Psoas muscle (tissue), 8 donors: ENCODE results near the gene RAVER2. TPM values are rescaled to one million over a fixed set of nuclear protein-coding genes. Genes with fewer than 3 reads are reported as not detected.
"Not testable (repeated sequence)": the region's sequence is repeated elsewhere in the genome, so short reads cannot be mapped to it uniquely, and the experiment has no call there.

ENCODE experiments used
- ATAC-seq, 4 donors: fragments of 200-7000 bp; cut with Tn5 transposase; one replicate each; pipeline ENCODE4 v1.9.1; 2020; ENCODE audit warnings: moderate library complexity in 3 of 4, mild to moderate bottlenecking in 2 of 4
- DNase-seq, 2 donors: peaks; one replicate each; pipeline ENCODE4 v3.0.0-alpha.2; 2020
- H3K27ac ChIP-seq: fragments of 200-600 bp; one replicate; pipeline ENCODE4 v1.8.0; 2022
- H3K27me3 ChIP-seq, 3 donors: fragments of 200-600 bp in 1 of 3; one replicate each; pipeline versions ENCODE4 v1.6.1 to v1.8.0; 2013 to 2022; ENCODE audit warnings: low read length in 2 of 3, mild to moderate bottlenecking in 2 of 3, moderate library complexity in 1 of 3; ENCODE audit not compliant: insufficient read depth in 3 of 3
- H3K36me3 ChIP-seq, 2 donors: fragments of 200-600 bp in 1 of 2; one replicate each; pipeline versions ENCODE4 v1.6.1 to v1.8.0; 2013 to 2022; ENCODE audit warnings: low read depth in 1 of 2, mild to moderate bottlenecking in 1 of 2, moderate library complexity in 1 of 2; ENCODE audit not compliant: insufficient read depth in 1 of 2
- H3K4me1 ChIP-seq: fragments of 200-600 bp; one replicate; pipeline ENCODE4 v1.8.0; 2022
- H3K4me3 ChIP-seq: fragments of 200-600 bp; one replicate; pipeline ENCODE4 v1.8.0; 2022; ENCODE audit warnings: mild to moderate bottlenecking
- H3K9me3 ChIP-seq: fragments of 200-600 bp; one replicate; pipeline ENCODE4 v1.8.0; 2022
- WGBS, 3 donors: extraction: QIAGEN DNeasy Blood & Tissue Kit; methylation state at CpG; one replicate each; pipeline versions ENCODE4 v1.1.6 to v1.1.7; 2013; 5-methylcytosine and 5-hydroxymethylcytosine counted together
- intact Hi-C, 2 donors: fragments of 100-400 bp; cut with DNase I; formaldehyde crosslinking; loops; one replicate each; pipeline versions ENCODE4 v1.11.0 to v1.14.2; 2022
- polyA plus RNA-seq, 3 donors: library from polyadenylated mRNA; stranded (reverse); fragments of 200-250 nt; gene quantifications; one replicate each; pipeline ENCODE4 v1.2.3, GENCODE V29; 2013
- total RNA-seq, 4 donors: library from RNA; stranded (reverse); fragmentation: NEBNext Ultra II Directional in 2 of 4; extraction: Animal tissue kit (Norgen Biotek cat#: 25700) in 2 of 4; gene quantifications; one replicate each; pipeline versions ENCODE4 v1.2.1 to v1.2.4, GENCODE V29; 2021 to 2023
- TF ChIP-seq, protein P1 (sequence below): fragments of 200-600 bp; IDR thresholded peaks from one replicate; pipeline ENCODE4 v1.8.0; 2022; ENCODE audit warnings: antibody characterized with exemption
- donor health status: healthy with polysubstance abuse.
- donor health status: DM: no; HTN: no; CAD: no; lungs with moderate emphysema.
- donor health status: Bipolar disorder and iron deficiency.
- donor health status: healthy.
- donor health status: DM: yes; HTN: yes; CAD: no.
- donor health status: DM: no; HTN: no; CAD: no.
- donor health status: DM: no; HTN: no; CAD: no.
- donor health status: DM: yes; HTN: yes; CAD: no.

RAVER2 gene
- total and polyA plus RNA-seq, 7 donors, result 1.5 to 12.3 (median 9.0) TPM

DNA sequence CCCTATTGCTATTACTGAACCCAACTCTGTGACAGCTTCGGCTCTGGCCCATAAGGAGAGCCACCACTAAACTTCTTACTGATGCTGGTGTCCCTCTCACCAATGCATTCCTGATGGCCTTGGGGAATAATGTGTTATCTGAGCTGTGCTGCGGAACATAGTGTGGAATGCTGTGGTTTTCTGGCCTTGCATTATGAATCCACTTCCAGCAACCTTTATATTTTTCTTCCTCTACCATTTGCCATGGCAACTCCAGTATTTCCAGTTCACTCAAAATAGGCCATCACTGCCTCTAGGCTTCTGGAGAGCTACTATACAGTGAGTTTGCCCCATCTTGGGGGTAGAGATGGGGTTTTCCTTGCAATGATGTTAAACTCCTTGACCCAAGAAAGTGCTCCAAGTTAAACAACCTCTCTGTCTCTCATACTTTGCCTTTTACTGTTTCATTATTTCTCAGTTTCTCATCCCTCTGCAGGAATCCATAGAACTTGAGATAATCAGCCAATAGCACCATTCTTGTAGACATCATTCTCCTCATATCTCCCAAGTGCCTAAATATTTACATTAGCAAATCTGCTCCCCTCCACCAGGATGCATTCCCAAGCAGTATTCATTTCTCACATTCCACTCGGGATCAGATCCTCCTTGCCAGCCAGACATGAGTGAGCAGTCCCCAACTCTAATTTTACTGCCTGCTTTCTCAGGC lies 11.1 kb upstream of the RAVER2 start:
- DNase-seq (no peak), ATAC-seq (no peak)
- H3K4me1 ChIP-seq, result no peaks in the 10 kb centered on the region
- H3K27me3 ChIP-seq, result no peaks in the 10 kb centered on the region
- no peaks in the 10 kb centered on the region for H3K9me3 ChIP-seq
- no peak overlapping the region for H3K4me3 ChIP-seq
- H3K27ac ChIP-seq, result no peak overlapping the region
- TF ChIP-seq, protein P1, sequence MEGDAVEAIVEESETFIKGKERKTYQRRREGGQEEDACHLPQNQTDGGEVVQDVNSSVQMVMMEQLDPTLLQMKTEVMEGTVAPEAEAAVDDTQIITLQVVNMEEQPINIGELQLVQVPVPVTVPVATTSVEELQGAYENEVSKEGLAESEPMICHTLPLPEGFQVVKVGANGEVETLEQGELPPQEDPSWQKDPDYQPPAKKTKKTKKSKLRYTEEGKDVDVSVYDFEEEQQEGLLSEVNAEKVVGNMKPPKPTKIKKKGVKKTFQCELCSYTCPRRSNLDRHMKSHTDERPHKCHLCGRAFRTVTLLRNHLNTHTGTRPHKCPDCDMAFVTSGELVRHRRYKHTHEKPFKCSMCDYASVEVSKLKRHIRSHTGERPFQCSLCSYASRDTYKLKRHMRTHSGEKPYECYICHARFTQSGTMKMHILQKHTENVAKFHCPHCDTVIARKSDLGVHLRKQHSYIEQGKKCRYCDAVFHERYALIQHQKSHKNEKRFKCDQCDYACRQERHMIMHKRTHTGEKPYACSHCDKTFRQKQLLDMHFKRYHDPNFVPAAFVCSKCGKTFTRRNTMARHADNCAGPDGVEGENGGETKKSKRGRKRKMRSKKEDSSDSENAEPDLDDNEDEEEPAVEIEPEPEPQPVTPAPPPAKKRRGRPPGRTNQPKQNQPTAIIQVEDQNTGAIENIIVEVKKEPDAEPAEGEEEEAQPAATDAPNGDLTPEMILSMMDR, result no peak
- intact Hi-C loops, result no loop called here
- 66 to 72% (median 69%) methylated on average over 3 of the region's 3 CpGs for WGBS, 3 donors
- no peaks in the 10 kb centered on the region for H3K36me3 ChIP-seq

DNA sequence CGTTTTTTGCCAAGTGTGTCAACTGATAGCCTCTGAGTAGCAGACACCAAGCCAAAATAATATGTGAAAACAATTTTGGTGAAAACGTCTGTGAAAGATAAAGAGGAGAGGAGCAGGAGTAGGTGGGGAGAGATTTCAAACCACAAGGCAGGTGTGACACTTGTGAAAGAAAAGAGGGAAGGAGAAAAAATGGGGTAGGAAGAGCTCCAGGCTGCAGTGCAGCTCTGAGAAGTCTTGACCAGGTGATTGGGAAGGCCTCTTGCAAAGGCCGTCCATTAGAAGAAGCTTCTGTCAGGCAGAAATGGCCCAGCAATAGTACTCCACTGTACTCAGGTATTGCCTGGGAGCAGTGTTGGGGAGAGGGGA lies 10.6 kb upstream of the RAVER2 start:
- no peaks in the 10 kb centered on the region for H3K9me3 ChIP-seq
- H3K27ac ChIP-seq, result no peak overlapping the region
- H3K27me3 ChIP-seq, result no peaks in the 10 kb centered on the region
- DNase-seq, result no peak
- no peak for ATAC-seq
- no peaks in the 10 kb centered on the region for H3K36me3 ChIP-seq
- no peak overlapping the region for H3K4me3 ChIP-seq
- no peaks in the 10 kb centered on the region for H3K4me1 ChIP-seq
- TF ChIP-seq, protein P1, result no peak
- 40 to 55% (median 54%) methylated on average over 3 of the region's 3 CpGs for WGBS, 3 donors
- intact Hi-C loops, result no loop called here

DNA sequence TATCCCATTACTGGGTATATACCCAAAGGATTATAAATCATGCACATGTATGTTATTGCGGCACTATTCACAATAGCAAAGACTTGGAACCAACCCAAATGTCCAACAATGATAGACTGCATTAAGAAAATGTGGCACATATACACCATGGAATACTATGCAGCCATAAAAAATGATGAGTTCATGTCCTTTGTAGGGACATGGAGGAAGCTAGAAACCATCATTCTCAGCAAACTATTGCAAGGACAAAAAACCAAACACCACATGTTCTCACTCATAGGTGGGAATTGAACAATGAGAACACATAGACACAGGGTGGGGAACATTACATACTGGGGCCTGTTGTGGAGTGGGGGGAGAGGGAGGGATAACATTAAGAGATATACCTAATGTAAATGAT lies 4.2 kb upstream of the RAVER2 start:
- not testable (repeated sequence) for H3K27me3 ChIP-seq, H3K4me1 ChIP-seq, H3K4me3 ChIP-seq, DNase-seq, H3K27ac ChIP-seq, H3K9me3 ChIP-seq, ATAC-seq, H3K36me3 ChIP-seq
- intact Hi-C loops, result loop anchor here in 1 of 2 donors (5.0 kb wide), 1 partner anchor 53 kb away; no protein-coding TSS in a partner anchor
- WGBS, 3 donors, result 97 to 98% (median 97%) methylated on average over 1 of the region's 1 CpG

DNA sequence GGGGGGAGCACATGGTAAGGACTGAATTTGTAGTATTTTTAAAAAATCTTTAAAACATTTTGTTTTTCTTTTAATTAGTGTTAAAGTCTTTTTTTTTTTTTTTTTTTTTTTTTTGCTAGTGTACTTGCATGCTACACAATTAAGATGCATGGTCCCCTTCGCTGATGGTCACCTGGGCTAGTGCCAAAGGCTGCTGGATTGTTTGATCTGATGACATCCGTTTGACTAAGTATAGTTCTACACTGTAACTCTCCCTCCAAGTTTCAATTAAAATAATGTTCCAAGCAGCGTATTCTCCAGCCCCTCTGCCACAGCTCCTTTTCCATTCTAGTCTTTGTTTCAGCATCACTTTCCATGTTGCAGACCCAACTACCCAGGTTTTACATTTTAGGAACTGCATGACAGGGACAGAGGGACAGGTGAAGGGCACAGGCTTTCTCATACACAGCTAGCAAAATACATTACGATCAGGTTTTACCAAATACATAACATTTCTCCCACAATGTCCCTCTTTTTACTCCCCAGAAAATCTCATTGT lies 852 bp upstream of the RAVER2 start:
- no peaks in the 10 kb centered on the region for H3K36me3 ChIP-seq
- no peaks in the 10 kb centered on the region for H3K9me3 ChIP-seq
- H3K27ac ChIP-seq, result peak overlapping the region; percentile 83
- H3K27me3 ChIP-seq, result no peaks in the 10 kb centered on the region
- ATAC-seq, result no peak
- H3K4me3 ChIP-seq, result peak overlapping the region; percentile 94
- intact Hi-C loops, result loop anchor here in 1 of 2 donors (2.0 to 5.0 kb wide), 2 partner anchors 57 to 81 kb away; no protein-coding TSS in a partner anchor
- no peak for DNase-seq
- TF ChIP-seq, protein P1, result no peak
- 13 to 19% (median 14%) methylated on average over 4 of the region's 4 CpGs for WGBS, 3 donors
- peaks cover 23% of the 10 kb centered on the region for H3K4me1 ChIP-seq

DNA sequence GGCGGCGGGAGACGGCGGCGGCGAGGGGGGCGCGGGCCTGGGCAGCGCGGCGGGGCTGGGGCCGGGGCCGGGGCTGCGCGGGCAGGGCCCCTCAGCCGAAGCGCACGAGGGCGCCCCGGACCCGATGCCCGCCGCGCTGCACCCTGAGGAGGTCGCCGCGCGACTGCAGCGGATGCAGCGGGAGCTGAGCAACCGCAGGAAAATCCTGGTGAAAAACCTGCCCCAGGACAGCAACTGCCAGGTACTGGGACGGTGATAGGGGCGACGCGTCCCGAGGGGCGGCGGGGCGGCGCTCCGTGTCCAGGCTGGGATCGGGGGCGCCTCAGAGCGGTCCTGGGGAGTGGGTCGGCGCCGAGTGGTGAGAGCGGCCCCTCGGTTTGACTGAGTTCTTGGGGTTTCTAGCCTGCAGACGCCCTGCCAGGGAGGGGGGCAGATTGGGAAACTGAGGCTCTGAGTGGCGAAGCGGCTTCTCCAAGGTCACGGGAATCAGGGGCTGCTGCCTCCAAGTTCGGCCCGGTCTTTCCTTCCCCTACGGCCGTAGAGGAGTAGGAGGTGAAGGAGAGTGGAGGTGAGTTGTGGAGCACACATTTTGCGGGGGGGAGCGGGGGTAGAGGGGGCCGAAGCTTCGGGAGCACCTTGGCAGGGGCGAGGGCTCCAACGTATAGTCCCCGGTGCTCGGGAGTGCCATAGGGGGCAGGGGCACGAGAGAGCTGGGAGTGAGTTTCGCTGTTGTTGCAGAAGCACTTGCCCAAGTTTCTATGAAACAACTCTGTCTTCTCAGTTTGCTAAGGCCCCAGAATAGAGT lies 508 bp downstream of the RAVER2 start:
- peak; percentile 41 to 62 (median 54) for ATAC-seq
- H3K27me3 ChIP-seq, result no peaks in the 10 kb centered on the region
- TF ChIP-seq, protein P1, result no peak
- H3K36me3 ChIP-seq, result no peaks in the 10 kb centered on the region
- H3K4me1 ChIP-seq, result peaks cover 30% of the 10 kb centered on the region
- peak overlapping the region; percentile 83 for H3K27ac ChIP-seq
- 0 to 2% (median 0%) methylated on average over 48 to 65 of the region's 67 CpGs for WGBS, 3 donors
- H3K4me3 ChIP-seq, result peak overlapping the region; percentile 94
- DNase-seq, result peak; percentile 14 to 57
- no peaks in the 10 kb centered on the region for H3K9me3 ChIP-seq
- intact Hi-C loops, result loop anchor here (2.0 to 5.0 kb wide), 2 partner anchors 77 to 79 kb away; no protein-coding TSS in a partner anchor
